ENCODE measurements around the gene CXCL3.

GRCh38 chr4:74031576-74031975, 6.9 kb downstream of the CXCL3 start:
- TF ChIP-seq POLR2AphosphoS5 (IDR thresholded peaks at IDR 0.05; ENCODE audit: low read depth, low read length) (no peak), SIN3A (IDR thresholded peaks at IDR 0.05; ENCODE audit: borderline replicate concordance, insufficient read depth, low read length) (no peak)
